Measurements from ENCODE around the gene PURA.

Gene PURA

DNA sequence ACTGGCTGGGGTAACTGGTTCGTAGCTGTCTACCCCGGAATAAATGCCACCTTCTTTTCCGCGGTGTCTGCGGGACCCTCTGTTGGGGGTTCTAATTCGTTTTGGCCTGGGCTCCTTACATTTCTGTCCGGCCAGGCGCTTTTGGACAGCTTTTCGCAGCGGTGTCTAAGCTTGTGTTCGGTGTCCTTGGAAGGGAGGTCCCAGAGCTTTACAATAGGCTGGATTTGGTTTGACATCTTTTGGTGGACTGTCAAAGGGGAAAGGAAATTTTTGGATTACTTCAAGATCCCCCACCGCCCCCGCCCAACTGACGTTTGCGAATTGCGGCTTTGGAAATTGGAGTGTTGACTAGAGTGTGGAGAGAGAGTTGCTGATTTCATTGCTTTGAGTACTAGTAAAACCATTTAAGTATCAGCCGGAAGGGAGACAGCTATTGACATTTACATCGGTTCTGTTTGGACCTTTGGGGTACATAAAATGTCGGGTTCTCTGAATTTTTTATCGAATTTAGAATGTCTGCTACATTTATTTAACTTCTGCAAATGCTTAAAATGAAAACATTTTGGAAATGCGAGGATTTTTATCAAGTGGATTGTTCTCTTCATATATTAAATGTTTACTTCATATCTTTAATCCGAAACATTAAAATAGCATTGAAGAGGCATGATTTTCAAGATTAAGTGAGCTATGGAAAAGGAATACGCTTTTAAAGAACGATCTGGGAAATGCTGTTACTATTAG is 4.7 kb upstream of the PURA start:
- FAIRE-seq (no peak), DNase-seq (ENCODE audit: insufficient read length, low spot score) (no peak)

DNA sequence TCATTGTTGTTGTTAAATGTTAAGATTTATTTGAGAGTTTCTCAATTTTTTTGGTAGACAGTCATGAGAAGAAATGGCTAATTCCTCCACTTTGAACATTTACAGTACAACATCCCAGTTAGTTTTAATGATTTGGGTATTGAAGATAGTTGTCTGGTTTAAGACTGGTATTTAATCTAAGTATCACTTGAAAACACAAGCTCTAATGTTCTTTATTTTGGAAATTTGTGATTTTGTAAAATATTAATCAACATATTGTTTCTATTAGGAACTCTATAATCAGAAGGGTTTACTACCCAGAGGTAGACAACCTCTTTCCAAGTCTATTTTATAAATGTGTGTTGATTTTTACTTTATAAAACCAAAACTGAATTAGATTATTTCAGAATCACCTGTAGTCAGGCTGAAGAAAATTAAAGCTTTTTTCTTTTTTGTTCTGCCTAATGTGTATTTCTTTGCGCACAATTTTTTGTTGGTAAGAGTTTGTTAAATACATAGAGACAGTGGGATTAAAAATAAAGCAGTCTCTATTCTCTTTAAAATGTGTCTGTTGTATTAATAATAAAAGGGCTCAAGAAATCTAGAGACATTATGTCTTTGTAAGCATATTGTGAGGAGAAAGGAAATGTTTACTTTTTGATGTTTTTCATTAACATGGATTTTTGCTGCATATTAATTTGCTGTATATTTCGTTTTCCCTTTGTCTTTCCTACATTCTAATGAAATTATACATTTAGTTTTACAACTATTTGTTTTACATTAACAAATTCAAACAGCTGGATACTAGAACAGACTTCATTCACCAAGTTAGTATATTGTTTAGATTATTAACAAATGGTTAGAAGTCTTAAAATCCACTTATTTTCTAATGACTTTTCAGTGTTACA is 3.9 kb upstream of the PURA start:
- DNase-seq (ENCODE audit: insufficient read length, low spot score), result no peak
- FAIRE-seq, result no peak

DNA sequence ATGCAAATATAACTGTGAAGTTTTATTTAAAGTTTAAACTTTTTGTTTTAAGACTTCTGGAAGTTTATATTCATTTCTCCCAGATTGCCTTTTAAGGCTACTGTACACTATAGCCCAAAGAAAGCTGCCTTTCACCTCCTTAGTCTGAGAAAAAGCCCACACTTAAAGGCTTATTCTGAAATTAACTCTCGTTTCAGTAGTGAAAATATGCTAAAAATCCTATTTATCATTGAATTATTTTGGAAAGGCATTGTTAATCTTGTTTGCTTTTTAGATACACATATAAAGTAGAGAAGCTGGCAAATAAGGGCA is 3.3 kb upstream of the PURA start:
- DNase-seq (ENCODE audit: insufficient read length, low spot score) (no peak), FAIRE-seq (no peak)

DNA sequence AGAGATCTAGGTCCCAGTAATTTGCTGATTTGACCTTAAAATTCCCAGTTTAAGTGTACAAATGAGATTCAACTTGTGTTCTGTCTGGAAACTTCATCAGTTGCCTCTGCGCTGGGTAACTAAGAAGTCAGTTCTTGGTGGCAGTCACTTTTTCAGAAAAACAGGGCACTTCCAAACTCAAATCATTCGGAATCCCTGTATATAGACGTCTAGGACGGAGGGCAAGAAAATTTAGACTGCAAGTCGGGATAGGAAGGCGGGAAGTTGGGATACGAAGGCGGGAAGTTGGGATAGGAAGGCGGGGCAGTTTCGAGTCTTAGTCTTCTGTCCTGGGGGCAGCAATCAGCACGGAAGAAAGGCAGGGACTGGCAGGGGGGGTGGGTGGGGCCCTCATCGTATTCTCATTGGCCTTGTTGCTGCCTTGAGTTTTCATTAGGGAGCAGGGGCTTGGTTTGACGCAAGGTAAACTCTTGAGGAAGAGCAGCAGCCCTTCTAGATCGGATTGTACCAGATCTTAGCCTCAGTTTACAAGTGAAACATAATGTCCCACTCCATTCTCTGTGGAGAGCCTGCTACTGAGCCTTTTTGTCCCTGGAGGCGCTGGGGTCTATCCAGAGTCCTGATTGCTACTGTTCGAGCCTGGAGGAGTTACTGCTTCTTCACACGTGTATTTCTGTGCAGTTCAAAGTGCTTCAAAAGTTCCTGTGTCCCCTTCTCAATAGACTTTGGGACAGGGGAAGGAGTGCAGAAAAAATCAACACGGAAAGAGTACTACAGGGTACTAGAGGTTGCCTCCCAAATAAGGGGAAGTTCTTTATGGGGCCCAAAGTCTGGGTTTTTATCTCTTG is 2.7 kb upstream of the PURA start:
- FAIRE-seq, result no peak
- DNase-seq (ENCODE audit: insufficient read length, low spot score), result no peak

DNA sequence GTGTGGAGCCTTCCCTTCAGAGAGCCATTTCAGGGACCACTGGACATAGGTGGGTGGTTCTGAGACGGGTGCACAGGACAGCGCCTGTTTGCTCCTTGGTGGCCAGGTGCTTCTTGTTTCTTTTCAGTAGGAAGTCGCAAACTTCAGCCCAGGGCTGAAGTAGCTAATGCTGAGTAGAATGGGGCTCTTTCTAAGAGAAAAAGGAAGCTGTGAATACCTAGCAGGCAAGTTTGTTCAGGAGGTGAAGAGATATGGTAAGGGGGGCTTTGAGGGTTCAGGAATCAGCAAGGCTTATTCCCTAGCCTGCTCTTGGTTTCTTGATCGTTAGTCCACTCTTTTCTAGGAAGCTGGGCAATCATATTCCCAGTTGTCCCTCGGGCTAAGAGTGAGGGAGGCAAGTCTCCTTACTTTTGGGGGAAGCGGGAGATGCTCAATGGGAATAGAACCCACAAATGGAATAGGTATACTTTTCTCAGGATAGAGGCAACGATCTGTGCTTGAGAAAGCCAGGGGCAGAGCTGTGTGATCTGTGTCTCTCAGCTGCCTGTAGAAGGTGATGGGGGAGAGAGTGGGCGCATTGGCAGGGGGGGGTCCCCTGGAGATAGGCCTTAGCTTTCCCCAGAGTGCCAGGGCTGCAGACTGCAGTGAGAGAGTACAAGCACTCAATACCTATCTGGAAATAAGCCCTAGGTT is 1.9 kb upstream of the PURA start:
- DNase-seq (ENCODE audit: insufficient read length, low spot score), result no peak
- FAIRE-seq, result no peak

DNA sequence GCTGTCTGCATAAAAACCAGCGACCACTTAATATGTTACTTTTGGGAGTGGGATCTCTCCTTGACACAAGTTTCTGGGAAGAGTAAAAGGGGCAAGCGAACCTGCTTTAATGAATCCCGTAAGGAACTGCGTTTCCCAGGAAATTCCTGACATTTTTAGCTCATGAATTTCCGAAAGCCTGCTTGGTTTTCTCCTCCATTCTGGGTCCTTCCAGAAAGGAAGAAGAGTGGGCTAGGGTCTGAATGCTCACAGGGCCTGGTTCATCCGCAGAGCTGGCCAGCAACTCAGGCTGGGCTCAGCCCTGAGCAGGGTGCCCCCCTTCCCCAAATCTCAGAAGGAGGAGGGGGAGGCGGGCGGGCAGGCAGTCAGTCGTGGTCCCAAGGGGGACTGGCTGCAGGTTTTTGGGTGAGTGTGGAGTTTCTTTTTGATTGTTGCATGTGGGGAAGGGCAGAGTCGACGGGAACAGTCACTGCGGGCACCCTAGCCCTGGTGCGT is 1.2 kb upstream of the PURA start:
- DNase-seq (ENCODE audit: insufficient read length, low spot score), result no peak
- no peak for FAIRE-seq

DNA sequence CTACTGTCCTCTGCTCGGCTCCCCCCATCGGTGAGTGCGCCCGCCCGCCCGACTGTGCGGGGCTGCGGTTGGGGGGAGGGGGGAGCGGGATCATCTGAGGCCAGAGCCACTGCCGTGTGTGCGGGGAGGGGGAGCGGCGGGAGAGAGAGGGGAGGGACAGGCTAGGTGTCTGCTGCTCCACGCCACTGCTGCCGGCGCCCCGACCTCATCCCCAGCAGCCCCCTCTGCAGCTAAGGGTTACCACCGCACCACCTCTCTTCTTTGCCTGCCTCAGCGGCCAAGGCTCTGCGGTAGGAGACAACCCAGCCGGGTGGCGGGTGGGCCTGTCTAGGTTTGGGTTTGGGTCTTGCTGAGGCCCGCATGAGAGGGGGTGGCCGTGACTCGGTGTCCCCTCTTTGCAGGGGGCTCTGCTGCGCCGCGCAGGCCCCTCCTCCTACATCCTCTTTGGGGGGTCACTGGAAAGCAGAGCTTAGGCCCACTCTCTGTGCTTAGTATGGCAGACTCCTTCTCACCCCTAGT is 670 bp upstream of the PURA start:
- DNase-seq (ENCODE audit: insufficient read length, low spot score) (no peak), FAIRE-seq (peak; percentile 60)

DNA sequence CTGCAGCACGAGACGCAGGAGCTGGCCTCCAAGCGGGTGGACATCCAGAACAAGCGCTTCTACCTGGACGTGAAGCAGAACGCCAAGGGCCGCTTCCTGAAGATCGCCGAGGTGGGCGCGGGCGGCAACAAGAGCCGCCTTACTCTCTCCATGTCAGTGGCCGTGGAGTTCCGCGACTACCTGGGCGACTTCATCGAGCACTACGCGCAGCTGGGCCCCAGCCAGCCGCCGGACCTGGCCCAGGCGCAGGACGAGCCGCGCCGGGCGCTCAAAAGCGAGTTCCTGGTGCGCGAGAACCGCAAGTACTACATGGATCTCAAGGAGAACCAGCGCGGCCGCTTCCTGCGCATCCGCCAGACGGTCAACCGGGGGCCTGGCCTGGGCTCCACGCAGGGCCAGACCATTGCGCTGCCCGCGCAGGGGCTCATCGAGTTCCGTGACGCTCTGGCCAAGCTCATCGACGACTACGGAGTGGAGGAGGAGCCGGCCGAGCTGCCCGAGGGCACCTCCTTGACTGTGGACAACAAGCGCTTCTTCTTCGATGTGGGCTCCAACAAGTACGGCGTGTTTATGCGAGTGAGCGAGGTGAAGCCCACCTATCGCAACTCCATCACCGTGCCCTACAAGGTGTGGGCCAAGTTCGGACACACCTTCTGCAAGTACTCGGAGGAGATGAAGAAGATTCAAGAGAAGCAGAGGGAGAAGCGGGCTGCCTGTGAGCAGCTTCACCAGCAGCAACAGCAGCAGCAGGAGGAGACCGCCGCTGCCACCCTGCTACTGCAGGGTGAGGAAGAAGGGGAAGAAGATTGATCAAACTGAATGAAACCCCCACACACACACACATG is 654 bp downstream of the PURA start:
- DNase-seq (ENCODE audit: insufficient read length, low spot score) (no peak), FAIRE-seq (peak; percentile 28)

DNA sequence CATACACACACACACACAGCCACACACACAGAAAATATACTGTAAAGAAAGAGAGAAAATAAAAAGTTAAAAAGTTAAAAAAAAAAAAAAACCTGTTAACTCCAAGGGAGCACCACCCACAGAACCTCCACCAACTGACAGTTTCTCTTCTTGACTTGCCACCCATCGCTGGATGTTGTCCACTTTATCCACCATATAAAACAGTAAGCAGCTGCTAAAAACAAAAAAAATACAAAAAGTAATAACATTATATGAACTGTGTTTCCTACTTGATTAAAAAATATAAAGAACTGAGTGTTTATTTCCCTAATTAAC is 1.2 kb downstream of the PURA start:
- FAIRE-seq (no peak), DNase-seq (ENCODE audit: insufficient read length, low spot score) (no peak)

DNA sequence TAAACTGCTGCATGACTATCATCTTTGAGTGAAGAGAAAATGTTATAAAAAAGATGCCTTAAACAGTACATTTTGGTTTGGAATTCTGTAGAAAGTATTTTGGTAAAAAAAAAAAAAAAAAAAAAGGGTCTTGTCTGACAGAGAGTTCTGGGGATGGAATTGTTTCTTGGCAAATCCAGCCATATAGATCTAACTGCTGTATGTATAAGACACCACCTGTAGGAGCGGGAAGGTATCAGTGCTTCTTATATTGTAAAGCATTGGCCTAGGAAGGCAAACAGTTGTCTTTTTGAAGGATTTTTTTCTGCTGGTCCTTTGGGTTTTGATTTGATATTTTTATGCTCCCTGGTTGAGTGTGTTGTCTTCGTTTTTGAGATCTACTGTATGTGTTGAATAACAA is 2.8 kb downstream of the PURA start:
- no peak for FAIRE-seq
- DNase-seq (ENCODE audit: insufficient read length, low spot score), result no peak

DNA sequence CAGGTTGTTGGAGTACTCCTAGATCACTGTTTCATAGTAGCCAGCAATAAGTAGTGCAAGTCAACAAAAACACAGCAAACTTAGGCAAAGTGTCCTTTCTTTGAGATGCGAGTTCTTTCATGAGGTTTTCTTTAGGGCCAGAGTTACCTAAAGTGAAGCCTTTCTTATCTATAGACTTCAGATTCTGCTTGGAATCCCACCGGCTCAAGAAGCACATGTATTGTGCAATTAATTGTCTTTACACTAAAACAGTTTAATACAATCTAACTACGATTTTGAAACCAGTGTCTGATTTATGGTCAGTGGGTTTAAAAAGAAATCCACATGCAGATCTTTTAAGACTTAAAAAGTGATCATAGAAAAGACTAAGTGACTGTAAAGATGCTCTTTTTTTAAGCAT is 3.6 kb downstream of the PURA start:
- FAIRE-seq (no peak), DNase-seq (ENCODE audit: insufficient read length, low spot score) (no peak)

DNA sequence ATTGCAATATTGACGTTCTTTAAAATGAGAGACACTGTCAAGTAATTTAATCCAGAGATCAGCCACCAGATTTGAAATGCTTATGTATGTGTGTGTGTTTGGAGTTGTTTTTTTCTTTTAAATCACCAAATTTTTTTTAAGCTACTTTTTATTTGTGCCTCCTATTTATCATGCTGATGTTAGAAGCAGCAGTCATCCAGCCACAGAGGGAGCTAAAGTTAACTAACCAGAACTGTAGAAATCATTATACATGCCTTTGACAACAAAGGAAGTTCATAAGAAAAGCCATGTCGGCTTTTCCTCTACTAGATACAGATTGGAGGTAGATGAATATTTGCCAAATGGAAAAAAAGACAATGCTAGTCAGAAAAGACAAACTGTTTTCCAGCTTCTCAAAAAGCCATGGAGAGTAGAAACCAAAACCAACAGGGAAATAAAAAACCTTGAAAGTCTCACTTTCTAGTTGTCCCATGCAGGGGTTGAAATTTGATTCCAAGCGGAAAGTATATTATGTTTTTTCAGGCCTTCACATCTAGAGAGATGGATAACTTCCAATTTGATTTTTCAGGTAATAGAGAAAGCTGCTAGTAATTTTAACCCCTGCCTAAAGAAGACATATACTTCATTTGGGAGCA is 4.5 kb downstream of the PURA start:
- FAIRE-seq (no peak), DNase-seq (ENCODE audit: insufficient read length, low spot score) (no peak)

DNA sequence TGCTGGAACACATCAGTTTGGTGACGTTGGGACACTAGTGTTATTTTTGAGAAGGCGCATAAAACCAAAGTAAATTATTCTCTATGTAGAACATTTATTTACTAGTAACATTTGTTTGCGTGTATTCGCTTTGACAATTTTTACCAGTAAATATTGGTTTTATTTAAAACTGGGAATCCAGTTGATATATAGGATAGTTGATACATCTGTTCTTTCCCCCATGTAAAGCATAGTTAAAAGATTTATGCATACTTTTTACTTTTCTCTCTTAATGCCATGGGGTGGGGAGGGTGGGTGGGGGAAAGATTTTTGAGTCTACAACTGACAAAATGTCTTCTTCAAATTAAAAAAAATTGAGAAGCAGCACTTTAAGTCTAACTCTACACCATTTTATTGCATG is 11.7 kb downstream of the PURA start, which contains the start of gene IGIP:
Gene IGIP, plus strand, starts transcription at position 301 of the 400 bp plus-strand sequence. CDS start 2,540 bp downstream, outside the sequence.
- FAIRE-seq, result no peak
- no peak for DNase-seq (ENCODE audit: insufficient read length, low spot score)

DNA sequence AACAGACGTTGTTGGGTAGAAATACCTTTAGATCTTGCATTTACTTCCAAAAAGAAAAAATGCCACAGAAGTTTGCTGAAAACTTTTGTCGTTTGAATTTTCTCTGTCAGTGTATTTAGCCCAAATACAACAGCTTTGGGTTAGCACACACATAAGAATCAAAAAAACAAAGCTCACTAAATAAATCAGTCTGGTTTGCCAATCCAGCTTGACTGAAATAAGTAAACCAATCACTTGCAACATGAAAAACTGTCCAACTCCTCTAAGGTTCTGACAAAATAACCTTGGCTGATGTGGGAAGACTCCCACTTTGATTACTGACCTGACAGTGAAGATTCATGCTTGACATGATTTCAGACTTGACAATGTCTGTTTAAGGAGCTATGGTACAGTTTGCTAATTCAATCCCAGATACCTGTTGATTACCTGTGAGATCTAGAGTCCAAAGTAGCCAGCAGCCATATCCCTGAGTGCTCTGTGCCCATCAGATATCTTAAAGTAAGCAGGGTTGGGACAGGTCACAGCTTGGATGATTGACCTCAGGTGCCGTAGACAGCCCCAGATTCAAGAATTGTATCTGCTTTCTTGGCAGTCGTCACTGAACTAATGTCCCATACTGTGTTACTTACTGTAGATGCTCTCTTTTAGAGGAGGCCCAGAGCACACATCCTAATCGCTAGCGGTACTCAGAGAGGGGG is 12.6 kb downstream of the PURA start:
- DNase-seq (ENCODE audit: insufficient read length, low spot score) (no peak), FAIRE-seq (no peak)

DNA sequence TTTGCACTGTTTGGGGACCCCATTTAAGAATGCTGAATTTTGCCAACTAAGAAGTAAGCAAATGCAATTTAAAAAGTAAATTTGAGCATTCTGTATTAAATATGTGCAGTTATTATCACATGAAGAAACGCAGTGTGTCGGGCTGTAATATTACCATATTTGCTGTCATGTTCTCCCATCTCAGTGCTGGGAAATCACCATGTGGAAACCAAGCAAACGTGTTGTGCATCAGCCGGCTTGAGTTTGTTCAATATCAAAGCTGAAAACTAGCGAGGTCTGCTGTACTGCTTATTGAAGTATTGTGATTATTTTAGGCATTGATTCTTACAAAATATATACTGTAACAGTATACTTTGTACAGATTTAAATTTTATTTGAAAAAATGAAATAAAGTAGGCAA is 14.5 kb downstream of the PURA start:
- no peak for DNase-seq (ENCODE audit: insufficient read length, low spot score)
- no peak for FAIRE-seq

DNA sequence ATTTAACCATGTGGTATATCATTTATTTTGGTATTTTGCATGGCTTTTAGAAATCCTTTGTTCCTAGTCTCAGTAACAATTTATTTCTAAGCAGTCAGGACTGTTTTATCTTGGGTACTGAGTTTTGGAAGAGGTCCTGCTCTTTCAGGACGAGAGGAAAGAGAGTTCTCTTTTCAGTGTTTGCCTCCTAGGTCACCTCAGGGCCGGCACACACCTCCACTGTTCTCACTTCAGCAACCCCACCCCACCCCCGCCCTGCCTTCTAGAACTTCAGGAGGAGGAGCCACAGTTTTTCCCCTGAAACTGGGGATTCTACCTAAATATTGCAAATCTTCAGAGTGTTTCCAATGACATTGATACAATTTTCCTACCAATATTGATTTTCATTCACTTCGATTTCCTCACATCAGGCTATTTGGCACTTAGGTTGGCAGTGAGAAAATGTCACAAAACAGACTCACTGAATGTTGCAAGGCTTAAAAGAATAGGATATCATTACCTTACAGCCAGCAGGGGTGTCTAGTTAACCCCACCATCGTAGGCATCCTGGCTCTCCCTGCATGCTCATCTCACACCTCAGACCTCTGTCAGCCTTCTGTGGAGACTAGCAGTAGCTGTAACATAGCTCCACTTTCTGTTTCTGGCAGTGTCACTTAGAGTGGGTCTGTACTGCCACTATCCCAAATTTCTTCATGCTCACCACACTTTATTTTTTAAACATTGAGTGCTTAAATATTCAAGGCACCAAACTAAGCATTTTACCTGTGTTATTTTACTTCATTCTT is 17.2 kb downstream of the PURA start:
- no peak for FAIRE-seq

DNA sequence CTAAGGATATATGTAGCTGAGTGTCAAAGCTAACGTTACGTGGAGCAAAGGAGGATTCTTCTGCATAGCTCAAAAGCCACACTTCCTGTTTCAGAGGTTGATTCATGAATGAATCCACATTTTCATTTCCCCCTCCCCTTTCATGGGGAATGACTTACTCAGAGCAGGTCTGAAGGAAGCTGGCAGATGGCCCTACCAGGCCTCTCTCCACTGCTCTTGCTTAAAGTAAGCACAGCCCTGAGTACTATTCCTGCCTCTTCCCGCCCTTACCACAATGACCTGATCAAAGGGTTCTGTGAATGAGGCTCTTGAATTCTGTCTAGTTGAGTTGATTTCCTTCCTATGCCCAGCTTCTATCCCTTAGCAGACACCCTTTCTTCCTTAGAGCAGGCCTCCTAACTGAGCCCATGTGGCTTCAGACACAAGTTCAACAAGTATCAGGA is 18.1 kb downstream of the PURA start:
- no peak for DNase-seq (ENCODE audit: insufficient read length, low spot score)
- peak; percentile 67 for FAIRE-seq

More for the DNA sequence above, 17.2 kb downstream of the PURA start:
- DNase-seq (ENCODE audit: insufficient read length, low spot score), result no peak
